Naive B cell (primary cell): ENCODE measurements around the gene FBXW10B. TPM values are rescaled to one million over a fixed set of nuclear protein-coding genes. Genes with fewer than 3 reads are reported as not detected.
"Not testable (repeated sequence)": the region's sequence is repeated elsewhere in the genome, so short reads cannot be mapped to it uniquely, and the experiment has no call there.

Source experiments
- ATAC-seq, 2 donors: fragments of 150-1000 bp; cut with Tn5 transposase; 2 replicates each; pipeline ENCODE4 v1.10.0; 2021; ENCODE audit warnings: low read depth in 2 of 2, mild to moderate bottlenecking in 2 of 2, moderate library complexity in 2 of 2
- DNase-seq: peaks from one replicate; pipeline ENCODE4 v3.0.0; 2022
- H3K27ac Mint-ChIP-seq, 6 donors: one replicate each; pipeline ENCODE4 v1.8.0; 2020 to 2022; ENCODE audit warnings: mild to moderate bottlenecking in 6 of 6, mixed read lengths in 6 of 6, moderate library complexity in 5 of 6, inconsistent platforms in 2 of 6
- H3K27me3 Mint-ChIP-seq, 3 donors: one replicate each; pipeline ENCODE4 v1.8.0; 2021 to 2022; ENCODE audit warnings: mixed read lengths in 3 of 3, mild to moderate bottlenecking in 1 of 3
- H3K36me3 Mint-ChIP-seq, 2 donors: one replicate each; pipeline ENCODE4 v1.8.0; 2020 to 2022; ENCODE audit warnings: mixed read lengths in 2 of 2, inconsistent platforms in 1 of 2, mild to moderate bottlenecking in 1 of 2
- H3K4me1 Mint-ChIP-seq, 3 donors: one replicate each; pipeline ENCODE4 v1.8.0; 2020 to 2022; ENCODE audit warnings: mixed read lengths in 3 of 3, inconsistent platforms in 1 of 3, mild to moderate bottlenecking in 1 of 3, moderate library complexity in 1 of 3
- H3K4me3 Mint-ChIP-seq, 8 donors: one replicate each; pipeline ENCODE4 v1.8.0; 2020 to 2022; ENCODE audit warnings: mild to moderate bottlenecking in 8 of 8, mixed read lengths in 8 of 8, moderate library complexity in 8 of 8, inconsistent platforms in 2 of 8
- H3K9me3 Mint-ChIP-seq, 7 donors: one replicate each; pipeline ENCODE4 v1.8.0; 2020 to 2022; ENCODE audit warnings: mixed read lengths in 7 of 7, mild to moderate bottlenecking in 5 of 7, inconsistent platforms in 2 of 7, moderate library complexity in 1 of 7
- polyA plus RNA-seq, 6 donors: library from polyadenylated mRNA; unstranded; fragments of 300-500 nt; fragmentation: Illumina TruSeq; gene quantifications; one replicate each; pipeline ENCODE4 v1.2.3, GENCODE V29; 2021; ENCODE audit warnings: low read depth in 6 of 6

FBXW10B gene
- polyA plus RNA-seq, 6 donors from 2014 or later = not detected

DNA sequence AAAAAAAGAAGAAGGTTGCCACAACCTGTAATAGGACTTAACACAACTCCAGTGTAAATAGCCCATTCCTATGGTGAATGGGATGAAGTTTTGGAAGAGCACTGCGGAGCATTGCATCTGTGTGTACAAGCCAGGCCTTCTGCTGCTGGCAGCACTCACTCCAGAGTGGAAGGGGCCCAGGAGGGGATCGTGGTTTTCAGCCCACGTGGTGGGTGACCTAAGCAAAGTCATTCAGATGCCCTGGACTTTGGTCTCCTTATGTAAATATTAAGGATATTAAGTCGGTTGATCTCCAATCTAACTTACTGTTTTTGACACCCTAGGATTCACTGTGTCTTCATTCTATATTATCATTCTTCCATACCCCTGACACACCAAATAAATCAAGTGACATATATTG lies 2.7 kb downstream of the FBXW10B start:
- DNase-seq, H3K36me3 Mint-ChIP-seq, H3K4me1 Mint-ChIP-seq, H3K4me3 Mint-ChIP-seq, H3K9me3 Mint-ChIP-seq, H3K27ac Mint-ChIP-seq, ATAC-seq: not testable (repeated sequence)
- H3K27me3 Mint-ChIP-seq = peaks cover 6 to 11% (median 8%) of the 10 kb centered on the region in 3 donors

DNA sequence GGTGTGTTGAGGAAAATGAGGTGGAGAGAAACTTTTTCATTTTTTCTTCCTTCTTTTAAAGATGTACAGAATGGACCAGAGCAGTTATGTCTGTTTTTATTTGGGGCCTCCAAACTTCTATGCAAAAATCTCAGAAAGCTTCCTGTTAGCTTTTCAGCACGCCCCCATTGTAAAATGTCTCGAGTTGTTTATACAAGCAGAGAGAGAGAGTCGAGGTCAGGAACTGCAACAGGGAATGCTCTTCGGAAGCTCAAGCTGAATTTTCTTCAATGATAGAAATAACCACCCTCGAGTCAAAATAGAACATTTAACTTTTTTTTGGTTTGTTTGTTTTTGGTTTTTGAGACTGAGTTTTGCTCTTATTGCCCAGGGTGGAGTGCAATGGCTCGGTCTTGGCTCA lies 3.7 kb downstream of the FBXW10B start:
- not testable (repeated sequence) for H3K27ac Mint-ChIP-seq, DNase-seq, H3K4me3 Mint-ChIP-seq, H3K36me3 Mint-ChIP-seq, H3K9me3 Mint-ChIP-seq, ATAC-seq, H3K4me1 Mint-ChIP-seq
- peaks cover 6 to 14% (median 8%) of the 10 kb centered on the region in 3 donors for H3K27me3 Mint-ChIP-seq

- H3K27ac Mint-ChIP-seq, DNase-seq, ATAC-seq, H3K4me3 Mint-ChIP-seq, H3K4me1 Mint-ChIP-seq, H3K9me3 Mint-ChIP-seq, H3K36me3 Mint-ChIP-seq: not testable (repeated sequence)
- H3K27me3 Mint-ChIP-seq = peaks cover 8 to 14% (median 12%) of the 10 kb centered on the region in 3 donors
Observed at GRCh38 chr17:15613111-15613510, 6.4 kb downstream of the FBXW10B start.

DNA sequence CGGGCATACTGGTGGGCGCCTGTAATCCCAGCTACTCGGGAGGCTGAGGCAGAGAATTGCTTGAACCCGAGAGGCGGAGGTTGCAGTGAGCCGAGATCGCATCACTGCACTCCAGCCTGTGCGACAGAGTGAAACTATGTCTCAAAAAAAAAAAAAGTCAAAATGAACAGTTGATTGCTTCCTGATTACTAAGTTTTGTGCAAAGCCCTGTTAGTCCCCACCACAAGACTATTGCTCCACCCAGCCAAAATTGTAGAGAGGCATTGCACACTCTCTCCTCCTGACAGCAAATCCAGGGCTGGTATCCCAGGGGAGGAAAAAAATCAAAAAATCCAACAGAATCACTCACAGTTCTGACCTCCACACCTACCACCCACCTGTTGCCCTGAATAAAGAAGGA lies 26.5 kb downstream of the FBXW10B start:
- H3K4me3 Mint-ChIP-seq = not testable (repeated sequence)

DNA sequence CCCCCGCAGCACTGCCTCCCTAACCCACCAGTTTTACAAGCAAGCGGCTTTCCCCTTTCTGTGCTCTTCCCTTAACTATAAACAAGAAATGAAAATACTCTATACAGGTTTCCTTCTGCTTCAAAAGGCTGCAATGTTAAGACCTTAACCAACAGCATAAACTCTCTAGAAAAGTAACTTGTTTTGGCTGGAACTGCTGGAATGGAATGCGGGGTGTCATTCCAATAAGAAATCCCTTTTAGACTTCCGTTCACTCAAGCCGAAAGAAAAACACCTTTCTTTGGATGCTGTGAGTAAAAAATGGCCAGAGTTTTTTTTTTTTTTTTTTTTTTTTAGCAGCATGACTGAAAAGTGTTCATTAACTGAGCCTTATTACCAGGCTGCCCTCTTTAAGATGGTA lies 27.5 kb downstream of the FBXW10B start:
- H3K27me3 Mint-ChIP-seq = peaks cover 34 to 73% (median 40%) of the 10 kb centered on the region in 3 donors
- peaks cover 8 to 21% (median 21%) of the 10 kb centered on the region in 3 donors for H3K4me1 Mint-ChIP-seq
- not testable (repeated sequence) for DNase-seq, H3K9me3 Mint-ChIP-seq, H3K36me3 Mint-ChIP-seq, H3K27ac Mint-ChIP-seq
- H3K4me3 Mint-ChIP-seq = peak overlapping the region in 1 of 8 donors; percentile 10
- peak in 1 of 2 donors; percentile 20 for ATAC-seq

More for the DNA sequence above, 26.5 kb downstream of the FBXW10B start:
- H3K27ac Mint-ChIP-seq, ATAC-seq, H3K9me3 Mint-ChIP-seq, H3K36me3 Mint-ChIP-seq, DNase-seq: not testable (repeated sequence)
- Mint-ChIP-seq H3K27me3 (peaks cover 27 to 67% (median 34%) of the 10 kb centered on the region in 3 donors), H3K4me1 (peaks cover 8 to 21% (median 21%) of the 10 kb centered on the region in 3 donors)

- not testable (repeated sequence) for DNase-seq, ATAC-seq, H3K4me3 Mint-ChIP-seq, H3K27ac Mint-ChIP-seq, H3K36me3 Mint-ChIP-seq, H3K9me3 Mint-ChIP-seq
- Mint-ChIP-seq H3K27me3 (peaks cover 45 to 75% (median 47%) of the 10 kb centered on the region in 3 donors), H3K4me1 (peaks cover 8 to 21% (median 21%) of the 10 kb centered on the region in 3 donors)
Observed at GRCh38 chr17:15590844-15591243, 28.7 kb downstream of the FBXW10B start.

- not testable (repeated sequence) for H3K9me3 Mint-ChIP-seq, H3K36me3 Mint-ChIP-seq, DNase-seq
- Mint-ChIP-seq H3K27me3 (peaks cover 43 to 69% (median 45%) of the 10 kb centered on the region in 3 donors), H3K4me3 (peak overlapping the region in 2 of 8 donors; percentile 42 to 61), H3K27ac (peak overlapping the region in 1 of 6 donors; percentile 24), H3K4me1 (peaks cover 8 to 21% (median 21%) of the 10 kb centered on the region in 3 donors)
- peak; percentile 42 to 55 for ATAC-seq
Observed at GRCh38 chr17:15589544-15590536, 29.7 kb downstream of the FBXW10B start.

DNA sequence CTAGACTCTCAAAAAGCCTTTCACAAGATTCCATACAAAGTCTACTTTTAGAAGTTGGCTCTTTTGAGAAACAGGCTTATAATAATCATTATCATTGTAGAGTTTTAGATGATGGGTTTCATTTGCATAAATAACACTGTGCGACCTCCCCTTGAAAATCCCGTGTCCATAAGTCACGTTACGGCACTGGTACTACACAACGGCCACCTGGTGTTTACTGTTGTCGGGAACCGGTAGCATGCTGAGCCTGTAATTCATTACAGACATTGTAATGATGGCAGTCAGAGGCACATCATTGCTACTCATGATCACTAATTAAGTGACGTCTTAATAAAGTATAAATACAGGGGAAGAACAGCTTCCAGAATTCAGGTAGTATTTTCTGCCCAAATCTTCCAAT lies 31.5 kb downstream of the FBXW10B start:
- H3K9me3 Mint-ChIP-seq, H3K27ac Mint-ChIP-seq, H3K36me3 Mint-ChIP-seq, DNase-seq, H3K4me3 Mint-ChIP-seq: not testable (repeated sequence)
- Mint-ChIP-seq H3K27me3 (peaks cover 39 to 62% (median 45%) of the 10 kb centered on the region in 3 donors), H3K4me1 (peaks cover 8 to 21% (median 21%) of the 10 kb centered on the region in 3 donors)
- peak in 1 of 2 donors; percentile 67 for ATAC-seq

GRCh38 chr17:15583313-15583712 lies 36.2 kb downstream of the FBXW10B start:
- peaks cover 29 to 40% (median 36%) of the 10 kb centered on the region in 3 donors for H3K27me3 Mint-ChIP-seq
- not testable (repeated sequence) for H3K9me3 Mint-ChIP-seq, ATAC-seq, DNase-seq, H3K4me1 Mint-ChIP-seq, H3K27ac Mint-ChIP-seq, H3K36me3 Mint-ChIP-seq, H3K4me3 Mint-ChIP-seq

GRCh38 chr17:15581462-15581861 lies 38.0 kb downstream of the FBXW10B start:
- H3K27me3 Mint-ChIP-seq = peaks cover 15 to 33% (median 29%) of the 10 kb centered on the region in 3 donors
- not testable (repeated sequence) for H3K9me3 Mint-ChIP-seq, DNase-seq, ATAC-seq, H3K27ac Mint-ChIP-seq, H3K36me3 Mint-ChIP-seq, H3K4me3 Mint-ChIP-seq, H3K4me1 Mint-ChIP-seq

- not testable (repeated sequence) for H3K27ac Mint-ChIP-seq, H3K9me3 Mint-ChIP-seq, H3K36me3 Mint-ChIP-seq, DNase-seq, H3K4me1 Mint-ChIP-seq, ATAC-seq, H3K4me3 Mint-ChIP-seq
- H3K27me3 Mint-ChIP-seq = peaks cover 22 to 38% (median 36%) of the 10 kb centered on the region in 3 donors
Observed at GRCh38 chr17:15576848-15577247, 42.7 kb downstream of the FBXW10B start.

DNA sequence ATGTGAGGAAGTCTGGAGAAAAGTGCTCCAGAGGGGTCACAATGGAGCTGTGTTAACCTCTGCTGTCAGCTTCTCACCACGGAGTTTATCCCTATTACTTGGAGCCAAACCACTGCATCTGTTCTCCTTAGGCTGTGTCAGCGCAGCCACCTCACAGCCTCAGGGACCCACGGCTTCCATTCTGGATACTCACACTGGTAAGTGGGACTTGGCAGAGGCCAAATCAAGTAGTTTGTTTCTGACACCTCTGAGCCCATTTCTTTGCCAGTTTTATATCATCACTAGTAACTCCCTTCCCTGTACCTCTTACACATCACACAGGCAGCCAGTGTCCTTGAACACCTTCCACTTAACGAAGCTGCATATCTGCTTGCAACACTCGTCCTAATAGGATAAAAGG lies 44.8 kb downstream of the FBXW10B start:
- not testable (repeated sequence) for H3K4me1 Mint-ChIP-seq, H3K4me3 Mint-ChIP-seq, H3K9me3 Mint-ChIP-seq, DNase-seq, H3K36me3 Mint-ChIP-seq, H3K27ac Mint-ChIP-seq, ATAC-seq
- peaks cover 22 to 44% (median 41%) of the 10 kb centered on the region in 3 donors for H3K27me3 Mint-ChIP-seq

DNA sequence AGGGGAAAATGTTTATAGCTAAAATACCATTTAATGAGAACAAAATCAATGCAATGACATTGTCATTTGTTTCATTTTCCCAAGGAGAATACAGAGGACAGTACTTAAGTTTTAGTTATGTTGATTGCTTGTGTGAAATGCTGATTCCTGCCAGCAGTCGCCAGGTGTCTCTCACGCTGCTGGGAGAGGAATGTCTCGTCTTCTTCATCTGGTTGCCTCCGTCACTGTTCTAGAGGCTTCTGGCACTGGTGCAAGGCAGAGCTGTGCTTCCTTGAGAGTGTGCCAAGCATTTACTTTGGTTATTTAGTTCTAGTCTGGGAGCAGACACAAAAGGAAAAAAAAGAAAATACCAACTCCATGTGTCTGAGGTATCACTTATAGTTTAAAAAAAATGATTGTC lies 45.6 kb downstream of the FBXW10B start:
- not testable (repeated sequence) for H3K4me3 Mint-ChIP-seq, H3K27ac Mint-ChIP-seq, H3K9me3 Mint-ChIP-seq, H3K4me1 Mint-ChIP-seq, DNase-seq, ATAC-seq, H3K36me3 Mint-ChIP-seq
- peaks cover 22 to 51% (median 47%) of the 10 kb centered on the region in 3 donors for H3K27me3 Mint-ChIP-seq
